ENCODE data around the gene EVI5L.

The EVI5L gene

GRCh38 chr19:7848779-7849457, 18.9 kb downstream of the EVI5L start:
- no peak for DNase-seq
- H3K9me3 ChIP-seq (ENCODE audit: severe bottlenecking), result no peaks in the 10 kb centered on the region
- H3K36me3 ChIP-seq, result no peaks in the 10 kb centered on the region
- TF ChIP-seq, protein P1, sequence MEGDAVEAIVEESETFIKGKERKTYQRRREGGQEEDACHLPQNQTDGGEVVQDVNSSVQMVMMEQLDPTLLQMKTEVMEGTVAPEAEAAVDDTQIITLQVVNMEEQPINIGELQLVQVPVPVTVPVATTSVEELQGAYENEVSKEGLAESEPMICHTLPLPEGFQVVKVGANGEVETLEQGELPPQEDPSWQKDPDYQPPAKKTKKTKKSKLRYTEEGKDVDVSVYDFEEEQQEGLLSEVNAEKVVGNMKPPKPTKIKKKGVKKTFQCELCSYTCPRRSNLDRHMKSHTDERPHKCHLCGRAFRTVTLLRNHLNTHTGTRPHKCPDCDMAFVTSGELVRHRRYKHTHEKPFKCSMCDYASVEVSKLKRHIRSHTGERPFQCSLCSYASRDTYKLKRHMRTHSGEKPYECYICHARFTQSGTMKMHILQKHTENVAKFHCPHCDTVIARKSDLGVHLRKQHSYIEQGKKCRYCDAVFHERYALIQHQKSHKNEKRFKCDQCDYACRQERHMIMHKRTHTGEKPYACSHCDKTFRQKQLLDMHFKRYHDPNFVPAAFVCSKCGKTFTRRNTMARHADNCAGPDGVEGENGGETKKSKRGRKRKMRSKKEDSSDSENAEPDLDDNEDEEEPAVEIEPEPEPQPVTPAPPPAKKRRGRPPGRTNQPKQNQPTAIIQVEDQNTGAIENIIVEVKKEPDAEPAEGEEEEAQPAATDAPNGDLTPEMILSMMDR (IDR thresholded peaks at IDR 0.05; ENCODE audit: low read depth, low read length), result no peak
- H3K4me3 ChIP-seq (ENCODE audit: low read depth, low read length), result no peak overlapping the region
- H3K27me3 ChIP-seq (ENCODE audit: insufficient read depth, low read depth, severe bottlenecking), result no peaks in the 10 kb centered on the region
- H3K27ac ChIP-seq, result no peak overlapping the region

- no peak overlapping the region for H3K27ac ChIP-seq
- no peak for DNase-seq
- H3K27me3 ChIP-seq (ENCODE audit: insufficient read depth, low read depth, severe bottlenecking), result no peaks in the 10 kb centered on the region
- H3K4me3 ChIP-seq (ENCODE audit: low read depth, low read length), result no peak overlapping the region
- H3K9me3 ChIP-seq (ENCODE audit: severe bottlenecking), result no peaks in the 10 kb centered on the region
- H3K36me3 ChIP-seq, result no peaks in the 10 kb centered on the region
- TF ChIP-seq, protein P1 (IDR thresholded peaks at IDR 0.05; ENCODE audit: low read depth, low read length), result no peak
These were observed 19.6 kb downstream of the EVI5L start for GRCh38 chr19:7849631-7849999.

GRCh38 chr19:7850000-7850813, 20.2 kb downstream of the EVI5L start:
- no peaks in the 10 kb centered on the region for H3K27me3 ChIP-seq (ENCODE audit: insufficient read depth, low read depth, severe bottlenecking)
- DNase-seq, result no peak
- H3K36me3 ChIP-seq, result no peaks in the 10 kb centered on the region
- H3K4me3 ChIP-seq (ENCODE audit: low read depth, low read length), result no peak overlapping the region
- H3K27ac ChIP-seq, result no peak overlapping the region
- no peaks in the 10 kb centered on the region for H3K9me3 ChIP-seq (ENCODE audit: severe bottlenecking)
- TF ChIP-seq, protein P1 (IDR thresholded peaks at IDR 0.05; ENCODE audit: low read depth, low read length), result no peak

DNA sequence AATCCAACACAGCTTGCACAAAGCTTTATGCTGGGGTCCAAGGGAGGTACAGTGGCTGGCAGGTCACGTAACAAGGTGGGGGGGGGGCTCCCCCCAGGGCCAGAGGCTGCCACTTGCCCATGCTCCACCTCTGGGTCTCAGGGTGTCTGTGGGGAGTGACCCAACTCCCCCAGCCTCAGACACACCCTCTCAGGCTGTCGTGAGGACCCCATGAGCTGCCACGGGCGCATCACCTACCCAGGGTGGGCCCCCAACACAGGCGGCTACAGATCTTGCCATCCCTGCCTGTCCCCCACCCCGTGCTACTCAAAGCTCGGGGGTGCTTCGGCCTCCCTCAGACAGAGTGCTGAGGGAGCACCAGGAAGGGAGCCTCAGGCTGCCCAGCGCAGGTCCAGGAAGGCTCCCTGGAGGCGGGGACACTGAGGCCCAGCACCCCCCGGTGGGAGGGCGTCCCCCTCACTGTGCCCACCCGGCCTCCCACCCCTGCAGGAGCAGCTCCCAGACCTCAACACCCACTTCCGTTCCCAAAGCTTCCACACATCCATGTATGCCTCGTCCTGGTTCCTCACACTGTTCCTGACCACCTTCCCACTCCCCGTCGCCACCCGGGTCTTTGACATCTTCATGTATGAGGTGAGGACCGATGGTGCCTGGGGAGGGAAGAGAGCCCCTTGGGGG, 21.1 kb downstream of the EVI5L start:
- no peaks in the 10 kb centered on the region for H3K27me3 ChIP-seq (ENCODE audit: insufficient read depth, low read depth, severe bottlenecking)
- H3K4me3 ChIP-seq (ENCODE audit: low read depth, low read length), result no peak overlapping the region
- no peaks in the 10 kb centered on the region for H3K36me3 ChIP-seq
- no peak for DNase-seq
- TF ChIP-seq, protein P1 (IDR thresholded peaks at IDR 0.05; ENCODE audit: low read depth, low read length), result no peak
- no peaks in the 10 kb centered on the region for H3K9me3 ChIP-seq (ENCODE audit: severe bottlenecking)
- no peak overlapping the region for H3K27ac ChIP-seq

DNA sequence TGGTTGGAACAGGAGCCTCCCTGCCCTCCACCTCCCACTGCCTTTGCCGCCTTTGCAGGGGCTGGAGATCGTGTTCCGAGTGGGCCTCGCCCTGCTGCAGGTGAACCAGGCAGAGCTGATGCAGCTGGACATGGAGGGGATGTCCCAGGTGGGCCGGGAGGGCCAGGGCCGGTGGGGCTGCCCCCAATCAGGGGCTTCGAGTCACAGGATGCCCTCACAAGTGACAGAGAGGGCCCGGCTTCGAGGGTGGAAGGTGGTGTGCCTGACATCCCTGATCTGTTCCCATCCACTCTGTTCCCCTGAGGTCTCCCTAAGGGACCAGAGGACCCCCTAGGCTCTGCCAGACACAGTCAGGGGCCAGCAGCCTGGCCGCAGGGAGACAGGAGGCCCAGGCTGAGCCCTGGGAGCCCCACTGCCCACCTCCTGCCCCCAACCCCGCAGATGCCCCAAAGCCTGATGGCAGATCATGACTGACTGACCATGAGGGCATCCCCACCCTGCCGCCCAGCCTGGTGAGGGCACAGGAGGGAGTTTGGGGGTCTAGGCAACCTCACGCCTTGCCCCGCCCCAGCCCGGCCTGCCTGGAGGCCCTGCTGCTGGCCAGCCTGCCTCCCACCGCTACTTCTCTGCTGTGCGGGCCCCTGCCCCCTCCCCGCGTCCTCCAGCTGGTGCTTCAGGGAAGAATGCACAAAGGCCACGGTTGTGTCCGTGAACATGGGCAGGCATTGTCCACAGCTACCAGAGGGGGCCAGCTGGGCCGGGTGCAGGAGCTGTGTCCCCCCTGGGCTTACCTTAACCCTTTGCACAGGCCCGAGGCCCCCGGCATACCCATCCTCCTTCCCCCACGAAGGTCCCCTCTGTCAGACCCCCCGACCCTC, 21.8 kb downstream of the EVI5L start:
- Histone ChIP-seq H3K27ac (no peak overlapping the region), H3K36me3 (no peaks in the 10 kb centered on the region), H3K27me3 (ENCODE audit: insufficient read depth, low read depth, severe bottlenecking) (no peaks in the 10 kb centered on the region), H3K4me3 (ENCODE audit: low read depth, low read length) (no peak overlapping the region), H3K9me3 (ENCODE audit: severe bottlenecking) (no peaks in the 10 kb centered on the region)
- TF ChIP-seq, protein P1 (IDR thresholded peaks at IDR 0.05; ENCODE audit: low read depth, low read length), result no peak
- DNase-seq, result no peak

Data from WERI-Rb-1 (cell line).